Dermis blood vessel endothelial cell (primary cell): ENCODE data around the gene C6. TPM values are rescaled to one million over a fixed set of nuclear protein-coding genes. Genes with fewer than 3 reads are reported as not detected.
"Not testable (repeated sequence)": the region's sequence is repeated elsewhere in the genome, so short reads cannot be mapped to it uniquely, and the experiment has no call there.

Experiments
- DNase-seq: peaks from one replicate; pipeline ENCODE4 v3.0.0; 2010
- total RNA-seq: library from RNA; depleted of rRNA; stranded (reverse); fragments of >200 nt; gene quantifications from 2 replicates; pipeline ENCODE4 v1.2.3, GENCODE V29; 2014

C6 gene
- total RNA-seq: not detected in 2 replicates

- no peak for DNase-seq
Measured at GRCh38 chr5:41213340-41213739, at the start of gene C6. Gene C6 (minus strand): TSS chr5:41213532. CDS start chr5:41203230, 10,302 bp downstream.

DNA sequence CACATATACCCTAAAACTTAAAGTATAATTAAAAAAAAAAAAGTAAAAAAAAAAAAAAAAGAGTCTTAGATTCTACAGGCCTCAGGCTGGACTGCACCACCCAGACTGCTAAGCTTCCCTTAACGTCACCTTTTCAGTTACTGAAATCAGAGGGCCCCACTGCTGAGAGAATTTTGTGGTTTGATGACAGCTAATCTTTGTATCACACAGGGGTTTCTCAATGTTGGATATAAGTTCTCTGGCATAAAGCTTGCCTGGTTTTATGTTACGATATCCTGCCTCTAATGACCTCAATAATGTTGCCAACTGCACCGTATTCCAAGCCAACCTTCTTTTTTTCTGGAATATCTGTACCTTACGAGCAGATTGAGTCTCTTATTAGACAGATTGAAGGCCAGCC is 43.1 kb upstream of the C6 start:
- no peak for DNase-seq

GRCh38 chr5:41253109-41253508 is 39.8 kb upstream of the C6 start:
- no peak for DNase-seq

- DNase-seq: no peak
Measured at GRCh38 chr5:41252036-41252435, 38.7 kb upstream of the C6 start.

- DNase-seq: no peak
Measured at GRCh38 chr5:41250351-41250987, 37.1 kb upstream of the C6 start.

- DNase-seq: no peak
Measured at GRCh38 chr5:41247135-41247534, 33.8 kb upstream of the C6 start.

DNA sequence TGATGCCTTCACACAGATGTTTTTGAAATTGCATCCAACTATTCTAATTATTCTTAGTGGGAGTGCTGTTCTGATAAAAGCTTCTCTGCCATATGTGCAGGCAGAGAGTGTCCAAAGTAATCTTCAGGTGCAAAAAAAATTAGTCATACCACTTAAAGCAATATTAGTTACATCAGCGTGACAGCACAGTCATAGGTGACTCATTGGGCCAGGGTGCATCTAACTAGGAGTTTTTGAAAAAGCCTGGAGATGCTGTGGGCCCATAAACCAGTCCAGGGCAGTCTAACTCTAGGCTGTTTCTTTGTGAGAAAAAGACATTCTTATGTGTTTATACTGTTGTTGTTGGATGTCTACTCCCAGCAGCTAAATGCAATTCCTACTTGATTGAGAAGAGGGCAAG is 33.0 kb upstream of the C6 start:
- DNase-seq: no peak

GRCh38 chr5:41243558-41243957 is 30.2 kb upstream of the C6 start:
- no peak for DNase-seq

- DNase-seq: no peak
Measured at GRCh38 chr5:41240985-41241384, 27.7 kb upstream of the C6 start.

GRCh38 chr5:41240390-41240789 is 27.1 kb upstream of the C6 start:
- DNase-seq: no peak

- DNase-seq: no peak
Measured at GRCh38 chr5:41234475-41234874, 21.1 kb upstream of the C6 start.

GRCh38 chr5:41232797-41233196 is 19.5 kb upstream of the C6 start:
- DNase-seq: no peak

- not testable (repeated sequence) for DNase-seq
Measured at GRCh38 chr5:41230276-41230675, 16.9 kb upstream of the C6 start.

DNA sequence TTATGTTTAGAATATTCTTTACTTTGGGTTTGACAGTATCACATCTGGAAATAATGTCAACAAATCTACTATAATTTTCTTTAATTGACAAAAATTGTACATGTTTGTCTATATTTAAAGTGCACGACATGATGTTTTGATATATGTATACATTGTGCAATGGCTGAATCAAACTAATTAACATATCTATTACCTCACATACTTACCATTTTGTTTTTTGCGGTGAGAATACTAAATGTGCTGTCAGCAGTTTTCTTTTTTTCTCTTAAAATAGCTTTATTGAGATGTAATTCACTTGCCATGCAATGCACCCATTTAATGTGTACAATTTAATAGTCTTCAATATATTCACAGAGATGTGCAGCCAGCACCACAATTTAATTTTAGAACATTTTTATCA is 10.6 kb upstream of the C6 start:
- DNase-seq: no peak

GRCh38 chr5:41219658-41220269 is 6.4 kb upstream of the C6 start:
- DNase-seq: no peak

DNA sequence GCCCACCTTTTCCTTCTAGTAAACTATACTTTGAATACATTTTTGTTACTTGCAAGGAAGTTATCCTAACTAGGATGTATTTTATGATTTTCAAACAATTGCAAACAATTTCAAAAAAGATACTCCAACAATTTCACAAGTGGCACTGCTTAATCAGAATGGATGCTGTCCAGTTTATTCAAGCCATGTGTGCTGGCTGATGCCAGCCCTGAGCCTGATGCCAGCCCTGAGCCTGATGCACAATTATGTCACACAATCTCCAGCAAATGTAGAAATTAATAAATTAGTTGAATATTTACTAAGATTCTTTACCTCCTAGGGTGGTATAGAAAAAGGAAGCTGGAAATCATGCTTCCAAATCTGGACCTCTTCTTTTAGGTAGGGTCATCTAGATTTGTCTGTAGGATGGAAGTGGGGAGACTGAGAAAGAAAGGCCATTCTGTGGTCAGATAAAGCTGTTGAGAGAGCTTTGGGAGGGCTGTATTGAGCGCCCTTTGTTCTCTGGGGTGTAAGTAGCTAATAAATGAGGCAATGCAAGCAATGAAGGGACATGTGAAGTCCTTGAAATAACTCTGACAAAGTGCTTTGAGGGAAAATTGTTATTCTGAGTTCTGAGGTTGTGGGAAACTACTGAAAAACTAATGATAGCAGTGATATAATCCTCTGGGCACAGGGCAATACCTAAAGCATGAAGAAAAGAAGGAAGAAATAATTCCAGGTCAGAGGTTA is 5.8 kb upstream of the C6 start:
- DNase-seq: no peak

DNA sequence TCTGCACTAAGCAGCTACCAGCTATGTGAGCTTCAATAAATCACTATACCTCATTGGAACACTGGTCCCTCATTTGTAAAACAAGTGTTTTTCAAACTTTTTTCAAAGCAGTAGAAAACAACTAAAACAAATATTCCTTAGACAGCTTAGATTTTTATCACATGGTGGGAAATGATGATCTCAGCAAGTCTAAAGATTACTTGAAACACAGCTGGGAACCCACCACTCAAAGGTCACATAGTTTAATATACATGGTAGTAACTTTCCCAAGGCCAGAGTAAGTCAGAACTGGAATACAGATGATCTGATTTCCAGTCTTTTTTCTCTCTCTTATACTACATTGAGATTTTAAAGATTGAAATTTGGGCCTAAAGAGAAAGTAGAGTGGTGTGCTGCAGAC is 850 bp upstream of the C6 start:
- DNase-seq: no peak

DNA sequence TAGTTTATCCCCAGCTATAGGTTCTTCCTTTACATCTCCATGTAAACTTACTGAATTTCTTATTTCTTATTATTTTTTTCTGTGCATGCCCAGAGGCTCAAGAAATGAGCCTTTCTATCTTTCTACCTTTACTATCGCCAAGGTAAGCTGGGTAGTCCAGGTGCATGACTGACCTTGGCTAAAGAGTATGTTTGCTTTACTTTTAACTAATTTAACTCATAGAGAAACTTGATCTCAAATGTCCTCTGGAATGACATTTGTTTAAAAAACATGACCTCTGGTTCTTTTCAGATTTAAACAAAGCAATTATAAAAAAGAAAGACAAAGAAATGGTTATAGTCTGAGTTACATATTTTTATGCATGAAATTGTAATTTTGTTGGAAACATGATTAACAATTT is 397 bp downstream of the C6 start:
- DNase-seq: no peak

- no peak for DNase-seq
Measured at GRCh38 chr5:41211417-41211816, 1.9 kb downstream of the C6 start.

GRCh38 chr5:41205475-41205874 is 7.9 kb downstream of the C6 start:
- DNase-seq: not testable (repeated sequence)

- DNase-seq: no peak
Measured at GRCh38 chr5:41203033-41203432, 10.3 kb downstream of the C6 start.

GRCh38 chr5:41201082-41201772 is 12.1 kb downstream of the C6 start:
- DNase-seq: no peak

GRCh38 chr5:41200506-41200905 is 12.8 kb downstream of the C6 start:
- DNase-seq: no peak

DNA sequence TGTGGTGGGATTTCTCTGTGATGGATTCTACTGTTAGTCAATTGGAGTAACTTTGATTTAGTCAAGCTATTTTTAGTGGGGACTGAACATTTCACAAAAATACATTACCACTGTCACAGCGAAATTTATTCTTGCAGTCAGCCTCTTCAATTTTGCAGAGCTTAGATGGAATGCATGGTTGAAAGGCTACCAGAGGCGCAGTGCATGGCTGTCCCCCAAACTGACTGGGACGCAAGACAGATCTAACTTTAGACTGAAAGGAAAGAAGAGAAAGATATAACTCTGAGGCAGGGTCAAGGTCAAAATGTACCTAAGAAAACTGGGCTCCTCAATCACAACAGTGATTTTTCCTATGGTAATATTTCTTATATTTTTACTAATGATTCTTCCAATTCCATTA is 13.7 kb downstream of the C6 start:
- DNase-seq: no peak
